Upper lobe of left lung (tissue), 6 donors: ENCODE measurements around the gene SDK1. TPM values are rescaled to one million over a fixed set of nuclear protein-coding genes. Genes with fewer than 3 reads are reported as not detected.

Source experiments
- ATAC-seq, 2 donors: fragments of 200-7000 bp; cut with Tn5 transposase; one replicate each; pipeline ENCODE4 v1.9.1; 2022; ENCODE audit warnings: mild to moderate bottlenecking in 2 of 2, moderate library complexity in 2 of 2; ENCODE audit not compliant: low FRiP score in 2 of 2
- DNase-seq, 2 donors: peaks; one replicate each; pipeline ENCODE4 v3.0.0-alpha.2; 2019 to 2020
- H3K27ac ChIP-seq, 4 donors: fragments of 200-600 bp; sonication (generic); one replicate each; pipeline ENCODE4 v1.5.1; 2016 to 2019
- H3K27me3 ChIP-seq, 4 donors: fragments of 200-600 bp; sonication (generic); one replicate each; pipeline ENCODE4 v1.5.1; 2017 to 2019
- H3K36me3 ChIP-seq, 4 donors: fragments of 200-600 bp; sonication (generic); one replicate each; pipeline ENCODE4 v1.5.1; 2016 to 2019
- H3K4me1 ChIP-seq, 4 donors: fragments of 200-600 bp; sonication (generic); one replicate each; pipeline ENCODE4 v1.5.1; 2018 to 2019
- H3K4me3 ChIP-seq, 4 donors: fragments of 200-600 bp; sonication (generic); one replicate each; pipeline ENCODE4 v1.5.1; 2017 to 2019; ENCODE audit warnings: mild to moderate bottlenecking in 2 of 4, moderate library complexity in 1 of 4
- H3K9me3 ChIP-seq, 4 donors: fragments of 200-600 bp; sonication (generic); one replicate each; pipeline ENCODE4 v1.5.1; 2018 to 2019
- CTCF ChIP-seq, 6 experiments: fragments of 450-650 bp in 4 of 6; fragments of 200-600 bp in 2 of 6; sonication (generic) in 2 of 6; IDR thresholded peaks; one replicate each; pipeline ENCODE4 v1.5.1; 2016 to 2019; ENCODE audit warnings: antibody characterized with exemption in 6 of 6
- EP300 ChIP-seq, 4 donors: sonication (generic); formaldehyde crosslinking; IDR thresholded peaks; one replicate each; pipeline ENCODE4 v1.5.1; 2017; ENCODE audit warnings: antibody characterized with exemption in 4 of 4, control low read depth in 2 of 4
- POLR2A ChIP-seq, 4 donors: fragments of 450-650 bp; IDR thresholded peaks; one replicate each; pipeline ENCODE4 v1.5.1; 2016 to 2017; ENCODE audit warnings: antibody characterized with exemption in 4 of 4, mild to moderate bottlenecking in 2 of 4
- POLR2AphosphoS5 ChIP-seq, 2 donors: sonication (generic); formaldehyde crosslinking; IDR thresholded peaks; one replicate each; pipeline ENCODE4 v1.5.1; 2017; ENCODE audit warnings: antibody characterized with exemption in 2 of 2
- WGBS, 2 donors: methylation state at CpG; one replicate each; pipeline ENCODE4 v1.1.5; 2017 to 2018; 5-methylcytosine and 5-hydroxymethylcytosine counted together
- total RNA-seq, 6 donors: library from RNA; depleted of rRNA in 4 of 6; stranded (reverse); fragments of >200 nt in 4 of 6; gene quantifications; one replicate each; pipeline versions ENCODE4 v1.1.0 to v1.2.1, GENCODE V29; 2016 to 2021
- donor health status: DM: no; HTN: no; CAD: no; lungs with moderate emphysema.
- donor health status: DM: no; HTN: yes; CAD: no; lungs with severe emphysema.

Gene SDK1
- total RNA-seq, 6 donors from 2014 or later, result 9.3 to 90.1 (median 11.8) TPM

- WGBS, 2 donors, result 69 to 79% methylated on average over 3 to 8 of the region's 8 CpGs
- Histone ChIP-seq H3K27ac (no peak overlapping the region), H3K4me1 (no peaks in the 10 kb centered on the region), H3K9me3 (no peaks in the 10 kb centered on the region), H3K4me3 (no peak overlapping the region), H3K27me3 (no peaks in the 10 kb centered on the region), H3K36me3 (no peaks in the 10 kb centered on the region)
- no peak for TF ChIP-seq POLR2AphosphoS5 (IDR thresholded peaks at IDR 0.05)
- no peak for TF ChIP-seq POLR2A (IDR thresholded peaks at IDR 0.05)
- TF ChIP-seq CTCF (IDR thresholded peaks at IDR 0.05), result no peak
- TF ChIP-seq EP300 (IDR thresholded peaks at IDR 0.05), result no peak
- no peak for ATAC-seq
- DNase-seq, result no peak
Measured at GRCh38 chr7:4164556-4164955, 863.5 kb downstream of the SDK1 start.

- no peak for ATAC-seq
- Histone ChIP-seq H3K27ac (no peak overlapping the region), H3K27me3 (no peaks in the 10 kb centered on the region), H3K9me3 (no peaks in the 10 kb centered on the region), H3K4me3 (no peak overlapping the region), H3K36me3 (no peaks in the 10 kb centered on the region), H3K4me1 (no peaks in the 10 kb centered on the region)
- no peak for TF ChIP-seq POLR2AphosphoS5 (IDR thresholded peaks at IDR 0.05)
- TF ChIP-seq CTCF (IDR thresholded peaks at IDR 0.05), result no peak
- no peak for TF ChIP-seq EP300 (IDR thresholded peaks at IDR 0.05)
- TF ChIP-seq POLR2A (IDR thresholded peaks at IDR 0.05), result no peak
- peak in 1 of 2 donors; percentile 48 for DNase-seq
- 86 to 93% methylated on average over 13 to 14 of the region's 14 CpGs for WGBS, 2 donors
Measured at GRCh38 chr7:4166340-4166739, 865.3 kb downstream of the SDK1 start.

- DNase-seq (no peak), ATAC-seq (no peak)
- Histone ChIP-seq H3K27ac (no peak overlapping the region), H3K9me3 (no peaks in the 10 kb centered on the region), H3K27me3 (no peaks in the 10 kb centered on the region), H3K36me3 (no peaks in the 10 kb centered on the region), H3K4me1 (no peaks in the 10 kb centered on the region), H3K4me3 (no peak overlapping the region)
- TF ChIP-seq POLR2AphosphoS5 (IDR thresholded peaks at IDR 0.05) (no peak), EP300 (IDR thresholded peaks at IDR 0.05) (no peak), CTCF (IDR thresholded peaks at IDR 0.05) (no peak)
- 80 to 91% methylated on average over 5 to 8 of the region's 8 CpGs for WGBS, 2 donors
Measured at GRCh38 chr7:4166807-4167206, 865.8 kb downstream of the SDK1 start.

- WGBS, 2 donors, result 84 to 87% methylated on average over 5 to 10 of the region's 10 CpGs
- TF ChIP-seq CTCF (IDR thresholded peaks at IDR 0.05), result no peak
- no peak for TF ChIP-seq POLR2A (IDR thresholded peaks at IDR 0.05)
- no peak for ATAC-seq
- Histone ChIP-seq H3K9me3 (no peaks in the 10 kb centered on the region), H3K4me3 (no peak overlapping the region), H3K36me3 (no peaks in the 10 kb centered on the region), H3K27me3 (no peaks in the 10 kb centered on the region), H3K4me1 (no peaks in the 10 kb centered on the region), H3K27ac (no peak overlapping the region)
- DNase-seq, result no peak
Measured at GRCh38 chr7:4167385-4167910, 866.4 kb downstream of the SDK1 start.

GRCh38 chr7:4168041-4168440 is 867.0 kb downstream of the SDK1 start:
- no peaks in the 10 kb centered on the region for H3K36me3 ChIP-seq
- no peaks in the 10 kb centered on the region for H3K9me3 ChIP-seq
- no peak overlapping the region for H3K4me3 ChIP-seq
- WGBS, 2 donors, result 95 to 97% methylated on average over 4 to 8 of the region's 10 CpGs
- TF ChIP-seq POLR2A (IDR thresholded peaks at IDR 0.05), result no peak
- no peak for TF ChIP-seq EP300 (IDR thresholded peaks at IDR 0.05)
- TF ChIP-seq CTCF (IDR thresholded peaks at IDR 0.05), result no peak
- no peak for TF ChIP-seq POLR2AphosphoS5 (IDR thresholded peaks at IDR 0.05)
- DNase-seq, result no peak
- ATAC-seq, result no peak
- H3K27ac ChIP-seq, result no peak overlapping the region
- H3K27me3 ChIP-seq, result no peaks in the 10 kb centered on the region
- no peaks in the 10 kb centered on the region for H3K4me1 ChIP-seq
